Vagina (tissue), 2 donors: ENCODE results near the gene CNN3.

Experiments
- CTCF ChIP-seq, 3 experiments: fragments of 450-650 bp in 2 of 3; fragments of 200-600 bp in 1 of 3; sonication (generic) in 1 of 3; IDR thresholded peaks; one replicate each; pipeline ENCODE4 v1.5.1; 2017 to 2019; ENCODE audit warnings: antibody characterized with exemption in 3 of 3, mild to moderate bottlenecking in 2 of 3, moderate library complexity in 2 of 3
- POLR2A ChIP-seq, 2 donors: fragments of 450-650 bp; IDR thresholded peaks; one replicate each; pipeline ENCODE4 v1.6.1; 2017; ENCODE audit warnings: antibody characterized with exemption in 2 of 2, mild to moderate bottlenecking in 2 of 2, moderate library complexity in 2 of 2
- POLR2AphosphoS5 ChIP-seq, 2 donors: sonication (generic); formaldehyde crosslinking; IDR thresholded peaks; one replicate each; pipeline ENCODE4 v1.9.0; 2017; ENCODE audit warnings: antibody characterized with exemption in 2 of 2, mild to moderate bottlenecking in 2 of 2, low read depth in 1 of 2; ENCODE audit not compliant: insufficient read depth in 1 of 2

GRCh38 chr1:94917251-94917650 is 9.7 kb downstream of the CNN3 start:
- TF ChIP-seq CTCF (IDR thresholded peaks at IDR 0.05), result no peak
- TF ChIP-seq POLR2AphosphoS5 (IDR thresholded peaks at IDR 0.05; ENCODE audit: insufficient read depth in 1 of 2, low read depth in 1 of 2), result no peak
- no peak for TF ChIP-seq POLR2A (IDR thresholded peaks at IDR 0.05)
